HEK293 (cell line): Measurements from ENCODE around the gene FCAR.

Source experiments
- ATF2 ChIP-seq: fragments of 450-650 bp; formaldehyde crosslinking; IDR thresholded peaks from 2 replicates; pipeline ENCODE4 v1.5.1; 2016; ENCODE audit warnings: missing biosample characterization, missing genetic modification characterization, low read depth
- CTCF ChIP-seq: fragments of 450-650 bp; formaldehyde crosslinking; IDR thresholded peaks from 2 replicates; pipeline ENCODE4 v1.5.1; 2016; ENCODE audit warnings: missing biosample characterization, missing genetic modification characterization
- EGR2 ChIP-seq: fragments of 450-650 bp; formaldehyde crosslinking; IDR thresholded peaks from 2 replicates; pipeline ENCODE4 v1.5.1; 2016; ENCODE audit warnings: low read depth, missing biosample characterization, missing genetic modification characterization
- GLIS1 ChIP-seq: fragments of 450-650 bp; formaldehyde crosslinking; IDR thresholded peaks from 2 replicates; pipeline ENCODE4 v1.5.1; 2016; ENCODE audit warnings: missing biosample characterization, missing genetic modification characterization
- ZNF311 ChIP-seq: fragments of 450-650 bp; formaldehyde crosslinking; IDR thresholded peaks from 2 replicates; pipeline ENCODE4 v1.5.1; 2017; ENCODE audit warnings: missing biosample characterization, missing genetic modification characterization, borderline replicate concordance
- ZNF513 ChIP-seq: fragments of 450-650 bp; IDR thresholded peaks from 2 replicates; pipeline ENCODE4 v1.5.1; 2018; ENCODE audit warnings: missing biosample characterization, missing genetic modification characterization
- ZNF530 ChIP-seq: fragments of 450-650 bp; formaldehyde crosslinking; IDR thresholded peaks from 2 replicates; pipeline ENCODE4 v1.5.1; 2016; ENCODE audit warnings: low read depth, missing biosample characterization, missing genetic modification characterization
- ZNF629 ChIP-seq: fragments of 450-650 bp; formaldehyde crosslinking; IDR thresholded peaks from 2 replicates; pipeline ENCODE4 v1.5.1; 2017; ENCODE audit warnings: missing biosample characterization, missing genetic modification characterization
- ZNF639 ChIP-seq: fragments of 450-650 bp; formaldehyde crosslinking; IDR thresholded peaks from 2 replicates; pipeline ENCODE4 v1.5.1; 2016; ENCODE audit warnings: missing biosample characterization, missing genetic modification characterization

GRCh38 chr19:54921082-54921481, 47.0 kb downstream of the FCAR start:
- TF ChIP-seq GLIS1 (tag by site-specific recombination) (no peak), CTCF (tag by site-specific recombination) (no peak), ZNF639 (tag by site-specific recombination) (no peak), ZNF513 (tag by site-specific recombination) (no peak), ZNF311 (tag by site-specific recombination) (no peak), ZNF530 (tag by site-specific recombination) (no peak), ATF2 (no peak), EGR2 (tag by site-specific recombination) (no peak), ZNF629 (no peak)
